Adrenal gland (tissue), 5 donors: ENCODE data around the gene TM6SF1.

Experiments used
- POLR2A ChIP-seq, 2 donors: fragments of 450-650 bp; IDR thresholded peaks; one replicate each; pipeline ENCODE4 v1.6.1; 2017; ENCODE audit warnings: antibody characterized with exemption in 2 of 2, mild to moderate bottlenecking in 2 of 2, moderate library complexity in 1 of 2
- TF ChIP-seq, protein P1 (sequence below), 6 experiments: fragments of 450-650 bp in 4 of 6; fragments of 200-600 bp in 2 of 6; sonication (generic) in 1 of 6; IDR thresholded peaks; 1 replicate in 5 of 6; 2 replicates in 1 of 6; pipeline versions ENCODE4 v1.5.1 to v1.8.0; 2016 to 2021; ENCODE audit warnings: antibody characterized with exemption in 6 of 6, mild to moderate bottlenecking in 2 of 6, moderate library complexity in 1 of 6
- donor health status: DM: no; HTN: no; CAD: no.

- TF ChIP-seq, protein P1, sequence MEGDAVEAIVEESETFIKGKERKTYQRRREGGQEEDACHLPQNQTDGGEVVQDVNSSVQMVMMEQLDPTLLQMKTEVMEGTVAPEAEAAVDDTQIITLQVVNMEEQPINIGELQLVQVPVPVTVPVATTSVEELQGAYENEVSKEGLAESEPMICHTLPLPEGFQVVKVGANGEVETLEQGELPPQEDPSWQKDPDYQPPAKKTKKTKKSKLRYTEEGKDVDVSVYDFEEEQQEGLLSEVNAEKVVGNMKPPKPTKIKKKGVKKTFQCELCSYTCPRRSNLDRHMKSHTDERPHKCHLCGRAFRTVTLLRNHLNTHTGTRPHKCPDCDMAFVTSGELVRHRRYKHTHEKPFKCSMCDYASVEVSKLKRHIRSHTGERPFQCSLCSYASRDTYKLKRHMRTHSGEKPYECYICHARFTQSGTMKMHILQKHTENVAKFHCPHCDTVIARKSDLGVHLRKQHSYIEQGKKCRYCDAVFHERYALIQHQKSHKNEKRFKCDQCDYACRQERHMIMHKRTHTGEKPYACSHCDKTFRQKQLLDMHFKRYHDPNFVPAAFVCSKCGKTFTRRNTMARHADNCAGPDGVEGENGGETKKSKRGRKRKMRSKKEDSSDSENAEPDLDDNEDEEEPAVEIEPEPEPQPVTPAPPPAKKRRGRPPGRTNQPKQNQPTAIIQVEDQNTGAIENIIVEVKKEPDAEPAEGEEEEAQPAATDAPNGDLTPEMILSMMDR (IDR thresholded peaks at IDR 0.05), result no peak
- no peak for TF ChIP-seq POLR2A (IDR thresholded peaks at IDR 0.05)
Observed at GRCh38 chr15:83081256-83082014, 26.0 kb upstream of the TM6SF1 start.
